ENCODE measurements around the gene UNC5CL.

- TF ChIP-seq CTCF (conservative IDR thresholded peaks at IDR 0.05; ENCODE audit: low read length) (no peak), EZH2phosphoT487 (IDR thresholded peaks at IDR 0.05; ENCODE audit: borderline replicate concordance) (no peak)
Measured at GRCh38 chr6:41033776-41034175, 5.2 kb downstream of the UNC5CL start.
